GM19463 (cell line): ENCODE data around the gene CD27.
A peak's percentile ranks its signal among the peaks of the same experiment; 100 is the strongest.

Experiments
- ATAC-seq: cut with Tn5 transposase; IDR thresholded peaks from one replicate; pipeline ENCODE4 v1.9.1; 2021; ENCODE audit warnings: mild to moderate bottlenecking, moderate library complexity; ENCODE audit not compliant: unreplicated experiment

Gene CD27

DNA sequence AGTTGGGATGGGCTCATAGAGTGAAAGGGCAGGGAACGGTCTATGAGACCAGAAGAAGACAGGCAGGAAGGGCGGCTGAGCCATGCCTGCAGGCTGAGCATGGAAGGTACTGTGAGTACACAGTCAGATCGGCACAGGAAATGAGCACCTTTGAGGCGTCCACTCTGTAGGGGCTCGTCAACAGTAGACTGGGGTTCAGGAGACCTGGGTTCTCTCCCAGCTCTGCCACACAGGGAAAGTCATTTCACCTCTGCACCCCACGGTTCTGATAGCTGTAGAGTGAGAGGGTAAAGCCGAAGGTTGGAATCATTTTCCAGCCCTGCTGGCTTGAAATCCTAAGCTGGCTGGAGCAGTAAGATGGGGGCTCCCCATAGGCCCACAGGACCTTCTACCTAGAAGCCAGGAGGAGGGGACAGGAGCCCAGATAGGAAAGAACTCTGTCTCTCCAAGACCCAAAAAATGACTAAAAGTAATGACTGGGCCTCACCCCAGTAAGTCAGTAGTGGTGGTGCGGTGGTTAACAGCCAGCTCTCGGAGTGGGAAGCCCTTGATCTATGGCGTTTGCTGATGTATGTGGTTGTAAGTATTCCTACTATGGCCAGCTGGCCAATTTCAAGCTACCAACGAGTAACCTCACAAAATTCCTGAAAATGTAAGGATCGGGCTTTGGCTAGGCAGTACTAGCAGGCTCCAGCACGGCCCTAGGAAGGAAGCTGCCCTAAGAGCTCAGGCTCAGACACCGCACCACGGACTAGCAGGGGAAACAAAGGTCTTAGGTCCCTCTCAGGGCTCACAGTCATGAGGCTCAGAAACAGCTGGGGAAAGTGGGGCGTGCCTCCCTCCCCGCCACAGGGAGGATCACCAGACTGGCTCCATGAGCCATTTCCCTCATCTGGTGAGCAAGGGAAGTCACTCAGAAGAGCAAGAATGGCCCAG is 10.3 kb upstream of the CD27 start:
- no peak for ATAC-seq

DNA sequence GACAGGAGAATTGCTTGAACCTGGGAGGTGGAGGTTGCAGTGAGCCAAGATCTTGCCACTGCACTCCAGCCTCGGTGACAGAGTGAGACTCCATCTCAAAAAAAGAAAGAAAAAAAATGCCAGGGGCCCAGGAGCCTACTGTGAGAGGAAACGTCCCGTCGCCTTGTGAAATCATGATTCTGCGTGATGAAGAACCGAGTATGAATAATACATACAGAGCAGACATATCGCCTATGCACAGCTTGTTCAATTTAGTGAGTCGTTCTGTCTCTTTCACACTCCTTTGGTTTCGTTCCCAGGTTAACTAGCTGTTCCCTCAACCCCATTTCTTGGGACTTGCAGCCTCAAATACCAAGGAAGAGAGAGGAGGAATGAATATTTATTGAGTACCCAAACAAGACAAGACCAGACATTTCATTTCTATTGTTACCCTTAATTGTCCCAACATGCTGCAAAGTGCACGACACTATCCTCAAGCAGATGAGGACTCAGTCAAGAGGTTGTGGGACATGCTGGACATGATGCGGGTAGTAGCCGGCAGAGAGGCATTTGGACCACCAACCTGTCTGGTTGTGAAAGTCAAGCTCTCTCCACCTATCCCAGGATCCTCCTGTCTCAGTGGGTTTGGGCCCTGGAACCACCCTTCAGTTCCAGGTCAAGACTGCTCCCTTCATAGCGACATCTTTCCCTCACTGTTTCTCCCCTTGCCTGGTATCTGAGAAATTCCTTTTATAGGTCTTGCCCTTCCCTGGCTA is 8.6 kb upstream of the CD27 start:
- no peak for ATAC-seq

- ATAC-seq: no peak
These were observed 7.2 kb upstream of the CD27 start for GRCh38 chr12:6437586-6437985.

DNA sequence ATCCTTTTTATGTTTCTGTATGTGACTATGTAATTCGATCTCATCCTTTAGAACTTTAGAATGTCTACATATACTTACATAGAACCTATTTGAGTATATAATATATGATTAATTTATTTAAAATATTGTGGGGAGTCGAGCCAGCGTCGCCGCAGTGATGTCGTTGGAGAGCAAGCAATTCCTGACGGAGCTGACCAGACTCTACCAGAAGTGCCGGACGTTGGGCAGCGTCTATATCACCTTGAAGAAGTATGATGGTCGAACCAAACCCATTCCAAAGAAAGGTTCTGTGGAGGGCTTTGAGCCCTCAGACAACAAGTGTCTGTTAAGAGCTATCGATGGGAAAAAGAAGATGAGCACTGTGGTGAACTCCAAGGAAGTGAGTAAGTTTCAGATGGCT is 6.4 kb upstream of the CD27 start:
- no peak for ATAC-seq

GRCh38 chr12:6440391-6440790 is 4.4 kb upstream of the CD27 start:
- no peak for ATAC-seq

DNA sequence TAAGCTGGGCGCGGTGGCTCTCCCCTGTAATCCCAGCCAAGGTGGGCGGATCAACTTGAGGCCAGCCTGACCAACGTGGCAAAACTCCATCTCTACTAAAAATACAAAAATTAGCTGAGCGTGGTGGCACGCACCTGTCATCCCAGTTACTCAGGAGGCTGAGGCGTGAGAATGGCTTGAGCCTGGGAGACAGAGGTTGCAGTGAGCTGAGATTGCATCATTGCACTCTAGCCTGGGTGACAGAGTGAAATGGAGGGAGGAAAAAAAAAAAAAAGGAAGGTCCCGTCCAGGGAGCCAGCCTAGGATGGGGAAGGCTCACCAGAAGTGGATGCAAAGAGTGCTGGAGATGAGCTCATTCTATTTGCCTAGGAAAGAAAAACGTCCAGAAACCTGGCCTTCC is 1.9 kb upstream of the CD27 start:
- no peak for ATAC-seq

- peak; percentile 38 for ATAC-seq
These were observed 1.3 kb upstream of the CD27 start for GRCh38 chr12:6443361-6443983.

GRCh38 chr12:6444031-6444430 is 724 bp upstream of the CD27 start:
- no peak for ATAC-seq

GRCh38 chr12:6450091-6450868 is 5.5 kb downstream of the CD27 start:
- ATAC-seq: no peak

DNA sequence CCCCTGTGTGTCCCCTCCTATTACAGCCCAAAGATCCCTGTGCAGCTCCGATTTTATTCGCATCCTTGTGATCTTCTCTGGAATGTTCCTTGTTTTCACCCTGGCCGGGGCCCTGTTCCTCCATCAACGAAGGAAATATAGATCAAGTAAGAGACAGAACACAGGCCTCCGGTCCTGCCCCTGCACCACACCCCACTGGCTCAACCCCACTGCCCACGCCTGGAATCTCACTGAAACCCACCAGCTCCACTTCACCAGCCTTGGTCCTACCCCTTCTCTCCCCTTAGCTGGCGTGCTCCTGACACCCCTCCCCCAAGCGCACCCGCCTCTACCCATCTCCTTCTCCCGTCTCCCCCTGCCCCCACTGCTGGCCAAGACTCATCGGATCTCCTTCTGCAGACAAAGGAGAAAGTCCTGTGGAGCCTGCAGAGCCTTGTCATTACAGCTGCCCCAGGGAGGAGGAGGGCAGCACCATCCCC is 6.2 kb downstream of the CD27 start:
- ATAC-seq: no peak

GRCh38 chr12:6451348-6452244 is 6.8 kb downstream of the CD27 start, which contains the start of gene TAPBPL:
TSS of gene TAPBPL (plus strand) at chr12:6452042. CDS start at chr12:6452249, 207 bp downstream.
- ATAC-seq: peak; percentile 76

- no peak for ATAC-seq
These were observed 7.6 kb downstream of the CD27 start for GRCh38 chr12:6452245-6452943.

DNA sequence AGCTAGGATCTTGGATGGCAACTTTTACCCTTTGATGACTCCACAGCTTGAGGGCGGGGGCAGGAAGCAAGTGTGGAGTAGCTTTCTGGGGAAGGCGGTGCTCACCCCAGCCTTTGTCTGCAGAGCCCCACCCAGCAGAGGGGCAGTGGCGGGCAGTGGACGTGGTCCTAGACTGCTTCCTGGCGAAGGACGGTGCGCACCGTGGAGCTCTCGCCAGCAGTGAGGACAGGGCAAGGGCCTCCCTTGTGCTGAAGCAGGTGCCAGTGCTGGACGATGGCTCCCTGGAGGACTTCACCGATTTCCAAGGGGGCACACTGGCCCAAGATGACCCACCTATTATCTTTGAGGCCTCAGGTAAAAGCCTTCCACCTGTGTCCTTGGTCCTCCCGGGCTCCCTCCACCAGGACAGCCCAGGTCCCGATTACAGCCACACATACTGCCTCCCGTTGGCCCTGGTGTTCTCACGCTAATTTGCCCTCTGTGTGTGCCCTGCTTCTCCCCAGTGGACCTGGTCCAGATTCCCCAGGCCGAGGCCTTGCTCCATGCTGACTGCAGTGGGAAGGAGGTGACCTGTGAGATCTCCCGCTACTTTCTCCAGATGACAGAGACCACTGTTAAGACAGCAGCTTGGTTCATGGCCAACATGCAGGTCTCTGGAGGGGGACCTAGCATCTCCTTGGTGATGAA is 8.3 kb downstream of the CD27 start:
- no peak for ATAC-seq

GRCh38 chr12:6457220-6457945 is 12.6 kb downstream of the CD27 start:
- ATAC-seq: no peak

GRCh38 chr12:6458281-6459003 is 13.7 kb downstream of the CD27 start:
- ATAC-seq: no peak

DNA sequence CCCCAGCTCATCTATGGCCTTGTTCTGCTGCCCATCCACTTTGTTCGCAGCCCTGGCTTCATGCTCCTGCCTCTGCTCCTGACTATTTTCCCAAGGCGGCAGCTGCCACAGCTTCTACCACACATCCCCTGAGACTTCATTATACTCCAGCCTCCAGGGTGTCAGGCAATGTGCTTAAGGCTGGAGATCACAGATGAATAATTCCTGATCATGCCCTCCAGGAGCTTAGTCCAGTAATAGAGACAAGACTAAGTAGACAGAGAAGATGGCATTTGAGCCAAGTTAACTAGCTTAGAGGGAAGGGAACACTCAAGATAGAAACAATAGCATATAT is 14.2 kb downstream of the CD27 start:
- ATAC-seq: no peak

DNA sequence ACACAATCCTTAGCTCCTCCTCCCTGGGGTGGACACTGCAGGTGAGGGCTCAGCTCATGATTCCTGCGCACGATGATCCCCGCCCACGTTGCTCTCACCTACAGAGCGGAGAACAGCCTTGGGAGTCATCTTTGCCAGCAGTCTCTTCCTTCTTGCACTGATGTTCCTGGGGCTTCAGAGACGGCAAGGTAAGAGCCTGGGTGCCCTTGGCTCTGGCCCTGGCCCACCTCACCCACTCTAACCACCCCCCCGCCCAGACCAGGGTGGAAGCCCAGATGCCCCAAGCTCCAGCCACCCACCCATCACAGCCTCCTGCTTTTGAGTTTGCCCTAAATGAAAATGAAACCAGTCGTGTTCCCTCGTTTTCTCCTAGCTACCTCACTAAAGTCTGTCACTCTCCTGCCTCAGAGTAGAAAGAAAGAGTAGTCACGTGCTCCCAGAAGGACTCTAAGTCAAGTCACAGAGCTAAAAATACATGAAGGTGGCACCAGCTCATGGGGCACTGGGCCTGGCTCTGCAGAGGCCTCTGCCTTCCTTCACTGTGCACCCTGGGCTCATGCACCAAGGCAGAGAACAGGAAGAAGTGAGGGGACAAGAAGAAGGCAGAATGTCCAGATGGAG is 16.1 kb downstream of the CD27 start:
- ATAC-seq: no peak
